Measurements from ENCODE around the gene CAPN13. TPM values are rescaled to one million over a fixed set of nuclear protein-coding genes. Genes with fewer than 3 reads are reported as not detected.

CAPN13 gene
- total RNA-seq, 2 experiments from 2014 or later: not detected

DNA sequence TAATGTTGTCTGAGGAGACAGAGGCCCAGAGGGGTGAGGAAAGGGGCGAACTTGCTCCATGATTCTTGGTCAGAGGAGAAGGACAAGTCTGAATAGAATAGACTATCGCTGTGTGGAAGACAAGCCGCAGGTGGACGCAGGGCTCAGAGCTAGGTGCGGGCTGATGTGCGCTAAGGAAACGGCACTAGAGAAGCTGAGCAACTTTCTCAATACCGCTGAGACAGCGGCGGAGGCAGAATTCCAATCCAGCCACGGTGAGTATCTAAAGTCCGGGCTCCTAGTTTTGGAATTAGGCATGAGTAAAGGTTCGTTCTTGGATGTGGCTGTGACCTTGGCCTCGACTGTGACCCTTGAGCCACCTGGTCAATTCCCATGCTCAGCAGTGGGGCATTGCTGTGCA lies 47.8 kb downstream of the CAPN13 start:
- TF ChIP-seq, protein P1, sequence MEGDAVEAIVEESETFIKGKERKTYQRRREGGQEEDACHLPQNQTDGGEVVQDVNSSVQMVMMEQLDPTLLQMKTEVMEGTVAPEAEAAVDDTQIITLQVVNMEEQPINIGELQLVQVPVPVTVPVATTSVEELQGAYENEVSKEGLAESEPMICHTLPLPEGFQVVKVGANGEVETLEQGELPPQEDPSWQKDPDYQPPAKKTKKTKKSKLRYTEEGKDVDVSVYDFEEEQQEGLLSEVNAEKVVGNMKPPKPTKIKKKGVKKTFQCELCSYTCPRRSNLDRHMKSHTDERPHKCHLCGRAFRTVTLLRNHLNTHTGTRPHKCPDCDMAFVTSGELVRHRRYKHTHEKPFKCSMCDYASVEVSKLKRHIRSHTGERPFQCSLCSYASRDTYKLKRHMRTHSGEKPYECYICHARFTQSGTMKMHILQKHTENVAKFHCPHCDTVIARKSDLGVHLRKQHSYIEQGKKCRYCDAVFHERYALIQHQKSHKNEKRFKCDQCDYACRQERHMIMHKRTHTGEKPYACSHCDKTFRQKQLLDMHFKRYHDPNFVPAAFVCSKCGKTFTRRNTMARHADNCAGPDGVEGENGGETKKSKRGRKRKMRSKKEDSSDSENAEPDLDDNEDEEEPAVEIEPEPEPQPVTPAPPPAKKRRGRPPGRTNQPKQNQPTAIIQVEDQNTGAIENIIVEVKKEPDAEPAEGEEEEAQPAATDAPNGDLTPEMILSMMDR (IDR thresholded peaks at IDR 0.05): no peak
- DNase-seq (no peak), ATAC-seq (no peak)
- H3K4me3 Mint-ChIP-seq: no peak overlapping the region
- no peaks in the 10 kb centered on the region for H3K4me1 Mint-ChIP-seq (ENCODE audit: low read depth)
- ChIA-PET CTCF (no interaction called here), POLR2A (no interaction called here)
- intact Hi-C loops (cut with micrococcal nuclease): no loop called here
- H3K36me3 Mint-ChIP-seq (ENCODE audit: low read depth): no peaks in the 10 kb centered on the region
- no peak overlapping the region for H3K27ac Mint-ChIP-seq
- H3K9me3 Mint-ChIP-seq: no peaks in the 10 kb centered on the region
- peaks cover under 1% of the 10 kb centered on the region for H3K27me3 Mint-ChIP-seq

DNA sequence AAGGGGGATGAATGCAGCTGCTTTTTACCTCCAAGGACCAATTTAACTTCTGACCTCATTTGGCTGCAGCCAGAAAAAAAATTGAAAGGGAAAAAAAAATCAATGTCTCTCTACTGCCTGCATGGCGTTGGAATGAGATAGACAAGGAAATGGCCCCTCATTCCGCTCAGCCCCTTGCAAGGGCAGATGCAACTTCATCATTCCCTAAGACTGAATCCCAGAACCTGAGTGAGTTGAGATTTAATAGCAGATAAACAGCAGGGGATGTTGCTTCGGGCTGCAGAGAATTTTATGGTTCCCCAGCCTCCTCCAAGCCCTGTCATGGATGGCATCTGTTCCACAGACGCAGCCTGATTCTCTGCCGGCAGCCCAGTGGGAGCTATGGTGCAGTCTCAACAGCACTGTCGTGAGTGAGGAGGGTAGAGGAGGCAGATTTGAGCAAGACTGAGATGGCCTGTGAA lies 49.0 kb downstream of the CAPN13 start:
- CTCF ChIA-PET: no interaction called here
- Mint-ChIP-seq H3K27me3 (peaks cover 4% of the 10 kb centered on the region), H3K27ac (no peak overlapping the region), H3K4me3 (no peak overlapping the region), H3K4me1 (ENCODE audit: low read depth) (no peaks in the 10 kb centered on the region), H3K36me3 (ENCODE audit: low read depth) (no peaks in the 10 kb centered on the region), H3K9me3 (no peaks in the 10 kb centered on the region)
- POLR2A ChIA-PET: no interaction called here
- intact Hi-C loops (cut with micrococcal nuclease): no loop called here
- TF ChIP-seq, protein P1 (IDR thresholded peaks at IDR 0.05): no peak
- ATAC-seq (no peak), DNase-seq (no peak)

DNA sequence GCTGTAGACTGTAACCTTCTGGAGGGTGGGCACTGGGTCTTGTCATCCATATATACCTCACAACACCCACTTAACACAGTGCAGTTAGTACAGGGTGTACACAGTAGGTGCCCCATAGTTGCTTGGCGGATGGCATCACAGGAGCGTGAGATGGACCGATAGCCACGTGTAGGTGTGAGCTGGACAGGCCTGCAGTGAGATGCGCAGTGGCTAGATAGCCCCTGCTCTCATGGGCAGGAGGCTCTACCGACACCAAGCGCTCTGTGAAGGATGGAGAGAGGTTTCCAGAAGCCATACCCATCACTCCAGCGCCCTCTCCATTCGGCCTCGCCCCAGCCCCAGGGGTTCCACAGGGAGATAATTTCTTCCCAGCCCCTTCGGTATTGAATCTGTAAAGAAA lies 49.5 kb downstream of the CAPN13 start:
- H3K27me3 Mint-ChIP-seq: peaks cover 4% of the 10 kb centered on the region
- H3K4me1 Mint-ChIP-seq (ENCODE audit: low read depth): no peaks in the 10 kb centered on the region
- DNase-seq (no peak), ATAC-seq (no peak)
- ChIA-PET POLR2A (no interaction called here), CTCF (no interaction called here)
- no peak overlapping the region for H3K27ac Mint-ChIP-seq
- TF ChIP-seq, protein P1 (IDR thresholded peaks at IDR 0.05): no peak
- intact Hi-C loops (cut with micrococcal nuclease): no loop called here
- no peaks in the 10 kb centered on the region for H3K9me3 Mint-ChIP-seq
- H3K36me3 Mint-ChIP-seq (ENCODE audit: low read depth): no peaks in the 10 kb centered on the region
- no peak overlapping the region for H3K4me3 Mint-ChIP-seq

DNA sequence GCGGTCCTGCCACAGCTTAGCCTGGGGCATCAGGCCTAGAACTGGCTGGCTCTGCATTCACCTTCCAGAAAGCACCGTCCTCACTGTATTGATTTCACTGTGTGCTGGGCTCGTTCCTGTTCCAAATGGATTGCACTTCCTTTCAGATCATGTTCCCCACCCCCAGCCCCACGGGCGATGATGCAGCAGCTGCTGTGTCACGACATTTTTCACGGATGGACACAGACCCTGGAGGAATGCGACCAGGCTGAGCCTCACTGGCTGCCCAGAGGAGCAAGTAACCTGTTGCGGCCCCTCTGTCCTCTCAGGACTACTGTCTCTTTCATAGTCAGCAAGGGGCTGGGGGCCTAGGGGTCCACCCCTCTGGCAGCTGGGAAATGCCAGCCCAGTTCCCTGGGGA lies 50.3 kb downstream of the CAPN13 start:
- TF ChIP-seq, protein P1 (IDR thresholded peaks at IDR 0.05): no peak
- H3K36me3 Mint-ChIP-seq (ENCODE audit: low read depth): no peaks in the 10 kb centered on the region
- ChIA-PET CTCF (no interaction called here), POLR2A (no interaction called here)
- ATAC-seq (no peak), DNase-seq (no peak)
- intact Hi-C loops (cut with micrococcal nuclease): no loop called here
- H3K27me3 Mint-ChIP-seq: peaks cover 4% of the 10 kb centered on the region
- H3K27ac Mint-ChIP-seq: no peak overlapping the region
- no peaks in the 10 kb centered on the region for H3K4me1 Mint-ChIP-seq (ENCODE audit: low read depth)
- no peak overlapping the region for H3K4me3 Mint-ChIP-seq
- no peaks in the 10 kb centered on the region for H3K9me3 Mint-ChIP-seq

DNA sequence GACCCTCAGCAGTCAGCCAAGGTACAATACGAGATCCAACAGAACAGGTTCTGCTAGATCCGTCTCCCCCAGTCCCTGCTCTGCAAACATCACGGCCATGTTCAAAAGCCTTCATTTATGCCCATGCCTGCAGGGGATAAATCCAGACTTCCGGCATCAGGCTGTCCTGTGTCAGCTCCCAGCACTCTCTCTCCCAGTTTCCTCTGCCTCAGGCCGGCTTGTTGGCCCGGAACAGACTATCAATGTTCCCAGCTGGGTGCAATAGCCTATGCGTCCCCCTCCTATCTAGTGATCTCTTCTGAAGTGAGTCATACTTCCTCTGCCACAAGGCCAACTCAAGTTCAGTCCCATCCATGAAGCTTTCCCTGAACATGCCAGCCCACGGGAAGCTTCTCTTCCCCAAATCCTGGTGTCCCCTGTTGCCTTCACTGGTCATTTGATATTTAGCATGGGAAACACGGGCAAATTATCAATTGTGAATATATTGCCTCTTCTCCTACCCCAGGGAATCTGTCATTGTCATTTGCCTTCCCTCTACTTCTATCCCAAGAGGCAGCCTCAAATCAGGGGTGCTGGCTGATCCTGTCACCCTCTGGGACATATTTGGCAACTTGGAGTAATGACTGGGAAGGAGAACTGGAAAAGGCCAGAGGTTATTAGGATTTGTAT lies 51.1 kb downstream of the CAPN13 start:
- TF ChIP-seq, protein P1 (IDR thresholded peaks at IDR 0.05): no peak
- ATAC-seq (no peak), DNase-seq (no peak)
- peaks cover 4% of the 10 kb centered on the region for H3K27me3 Mint-ChIP-seq
- H3K36me3 Mint-ChIP-seq (ENCODE audit: low read depth): no peaks in the 10 kb centered on the region
- no peak overlapping the region for H3K4me3 Mint-ChIP-seq
- H3K27ac Mint-ChIP-seq: no peak overlapping the region
- no peaks in the 10 kb centered on the region for H3K9me3 Mint-ChIP-seq
- ChIA-PET POLR2A (no interaction called here), CTCF (interaction anchor here (1.3 kb wide), 1 partner anchor 591 kb away, joined by 4 read pairs; no protein-coding TSS in a partner anchor)
- H3K4me1 Mint-ChIP-seq (ENCODE audit: low read depth): no peaks in the 10 kb centered on the region
- intact Hi-C loops (cut with micrococcal nuclease): no loop called here
